Measurements from ENCODE around the gene GFOD2. TPM values are rescaled to one million over a fixed set of nuclear protein-coding genes. Genes with fewer than 3 reads are reported as not detected.

Gene GFOD2
- total RNA-seq, 1 donor from 2014 or later, result 49.2 TPM

GRCh38 chr16:67645397-67646121, 73.6 kb downstream of the GFOD2 start:
- DNase-seq (ENCODE audit: low read depth in 2 of 2), result no peak

- no peak for DNase-seq (ENCODE audit: low read depth in 2 of 2)
These were observed 75.1 kb downstream of the GFOD2 start for GRCh38 chr16:67644038-67644437.

- peak; percentile 53 to 58 for DNase-seq (ENCODE audit: low read depth in 2 of 2)
These were observed 77.1 kb downstream of the GFOD2 start for GRCh38 chr16:67641779-67642708.

GRCh38 chr16:67637625-67638024, 81.5 kb downstream of the GFOD2 start:
- no peak for DNase-seq (ENCODE audit: low read depth in 2 of 2)

- DNase-seq (ENCODE audit: low read depth in 2 of 2), result no peak
These were observed 82.4 kb downstream of the GFOD2 start for GRCh38 chr16:67636713-67637112.

GRCh38 chr16:67632415-67633172, 86.5 kb downstream of the GFOD2 start:
- no peak for DNase-seq (ENCODE audit: low read depth in 2 of 2)

GRCh38 chr16:67628216-67628615, 90.9 kb downstream of the GFOD2 start:
- DNase-seq (ENCODE audit: low read depth in 2 of 2), result no peak

Other genes starting within 250 kb of the GFOD2 start
- 86.7 and 153 TPM in 2 replicates for gene ATP6V0D1, start 238.2 kb downstream of the GFOD2 start, total RNA-seq
- gene AGRP, start 235.8 kb downstream of the GFOD2 start, total RNA-seq, result not detected in 2 replicates
- 25.0 and 44.0 TPM in 2 replicates for gene RIPOR1, start 190.5 kb downstream of the GFOD2 start, total RNA-seq
- gene CTCF, start 156.8 kb downstream of the GFOD2 start, total RNA-seq, result 22.6 and 26.8 TPM in 2 replicates
- 0.26 and 0.63 TPM in 2 replicates for gene CARMIL2, start 74.2 kb downstream of the GFOD2 start, total RNA-seq
- 10.5 and 11.4 TPM in 2 replicates for gene ACD, start 59.1 kb downstream of the GFOD2 start, total RNA-seq
- 2.0 and 2.3 TPM in 2 replicates for gene PARD6A, start 58.4 kb downstream of the GFOD2 start, total RNA-seq
- 11.4 and 12.9 TPM in 2 replicates for gene ENKD1, start 52.6 kb downstream of the GFOD2 start, total RNA-seq
- gene C16orf86, start 52.5 kb downstream of the GFOD2 start, total RNA-seq, result 3.2 and 3.3 TPM in 2 replicates
- 5.0 and 11.4 TPM in 2 replicates for gene RANBP10, start 87.2 kb upstream of the GFOD2 start, total RNA-seq
- gene TSNAXIP1, start 87.6 kb upstream of the GFOD2 start, total RNA-seq, result 0.26 and 0.51 TPM in 2 replicates
- gene THAP11, start 123.0 kb upstream of the GFOD2 start, total RNA-seq, result 30.2 and 40.0 TPM in 2 replicates
- 214 and 283 TPM in 2 replicates for gene NUTF2, start 127.6 kb upstream of the GFOD2 start, total RNA-seq
- gene CENPT, start 128.4 kb upstream of the GFOD2 start, total RNA-seq, result 14.5 and 20.0 TPM in 2 replicates
- 52.2 and 64.1 TPM in 2 replicates for gene EDC4, start 153.7 kb upstream of the GFOD2 start, total RNA-seq
- gene NRN1L, start 165.6 kb upstream of the GFOD2 start, total RNA-seq, result 0.13 TPM in 2 replicates
- gene PSKH1, start 173.9 kb upstream of the GFOD2 start, total RNA-seq, result 8.7 and 17.6 TPM in 2 replicates
- 0.25 and 0.26 TPM in 2 replicates for gene CTRL, start 212.5 kb upstream of the GFOD2 start, total RNA-seq
- gene PSMB10, start 217.5 kb upstream of the GFOD2 start, total RNA-seq, result 76.5 and 89.4 TPM in 2 replicates
- 1.8 and 5.7 TPM in 2 replicates for gene LCAT, start 224.8 kb upstream of the GFOD2 start, total RNA-seq
- gene SLC12A4, start 249.3 kb upstream of the GFOD2 start, total RNA-seq, result 46.7 and 97.0 TPM in 2 replicates